GM23248 (cell line): Measurements from ENCODE around the gene IFT80.

Experiments
- EZH2 ChIP-seq: fragments of 200-600 bp; sonication (generic); IDR thresholded peaks from 2 replicates; pipeline ENCODE4 v1.6.1; 2018; ENCODE audit warnings: antibody characterized with exemption, mild to moderate bottlenecking; ENCODE audit not compliant: insufficient read depth, poor library complexity, severe bottlenecking
- EZH2phosphoT487 ChIP-seq: fragments of 200-600 bp; sonication (generic); IDR thresholded peaks from 2 replicates; pipeline ENCODE4 v1.6.1; 2018; ENCODE audit warnings: antibody characterized with exemption, moderate library complexity, mild to moderate bottlenecking, low read depth; ENCODE audit not compliant: insufficient read depth

GRCh38 chr3:160291909-160292299 lies 107.1 kb downstream of the IFT80 start:
- TF ChIP-seq EZH2, result no peak
- TF ChIP-seq EZH2phosphoT487, result no peak
